ENCODE results near the gene TRAF3IP1.

DNA sequence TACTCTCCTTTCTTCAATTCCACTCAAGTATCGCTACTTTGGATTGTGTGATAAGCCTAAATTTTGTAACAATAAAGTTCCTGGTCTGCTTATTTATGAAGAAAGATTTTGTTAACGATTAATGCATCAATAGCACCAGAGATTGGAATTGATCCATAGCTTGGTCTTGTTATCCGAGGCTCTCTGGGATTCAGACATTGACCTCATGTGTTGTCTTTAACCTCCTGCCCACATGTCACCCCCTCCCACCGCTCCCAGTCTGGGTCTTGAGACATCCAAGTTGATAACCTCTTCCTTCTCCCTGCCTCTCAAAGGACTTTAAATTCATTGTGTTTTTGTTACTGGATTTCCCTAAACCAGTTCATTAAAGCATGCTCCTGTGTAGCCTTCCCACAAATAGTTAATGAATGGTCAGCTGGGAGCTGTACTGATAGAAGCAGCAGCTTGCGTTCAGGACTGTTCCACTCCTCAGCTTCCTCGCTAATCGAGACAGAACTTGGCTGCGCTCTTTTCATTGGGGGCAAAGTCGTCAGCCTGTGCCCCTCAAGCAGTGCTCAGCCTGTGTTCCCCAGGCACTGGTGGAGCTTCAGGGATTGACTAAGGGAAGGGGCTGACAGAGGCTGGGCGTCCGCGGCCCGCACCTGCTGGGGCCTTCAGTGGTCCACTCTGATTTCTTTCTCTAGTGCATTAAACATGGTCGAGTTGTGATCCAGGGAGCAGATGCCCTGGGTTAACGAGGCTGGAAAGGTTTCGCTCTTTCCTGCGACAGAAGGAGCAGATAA, 125.3 kb downstream of the TRAF3IP1 start:
- no peak for TF ChIP-seq POLR2A (IDR thresholded peaks at IDR 0.05; ENCODE audit: extremely low read depth, insufficient read length)
- TF ChIP-seq, protein P1, sequence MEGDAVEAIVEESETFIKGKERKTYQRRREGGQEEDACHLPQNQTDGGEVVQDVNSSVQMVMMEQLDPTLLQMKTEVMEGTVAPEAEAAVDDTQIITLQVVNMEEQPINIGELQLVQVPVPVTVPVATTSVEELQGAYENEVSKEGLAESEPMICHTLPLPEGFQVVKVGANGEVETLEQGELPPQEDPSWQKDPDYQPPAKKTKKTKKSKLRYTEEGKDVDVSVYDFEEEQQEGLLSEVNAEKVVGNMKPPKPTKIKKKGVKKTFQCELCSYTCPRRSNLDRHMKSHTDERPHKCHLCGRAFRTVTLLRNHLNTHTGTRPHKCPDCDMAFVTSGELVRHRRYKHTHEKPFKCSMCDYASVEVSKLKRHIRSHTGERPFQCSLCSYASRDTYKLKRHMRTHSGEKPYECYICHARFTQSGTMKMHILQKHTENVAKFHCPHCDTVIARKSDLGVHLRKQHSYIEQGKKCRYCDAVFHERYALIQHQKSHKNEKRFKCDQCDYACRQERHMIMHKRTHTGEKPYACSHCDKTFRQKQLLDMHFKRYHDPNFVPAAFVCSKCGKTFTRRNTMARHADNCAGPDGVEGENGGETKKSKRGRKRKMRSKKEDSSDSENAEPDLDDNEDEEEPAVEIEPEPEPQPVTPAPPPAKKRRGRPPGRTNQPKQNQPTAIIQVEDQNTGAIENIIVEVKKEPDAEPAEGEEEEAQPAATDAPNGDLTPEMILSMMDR (IDR thresholded peaks at IDR 0.05; ENCODE audit: low read depth, low read length): no peak
- TF ChIP-seq MAX (IDR thresholded peaks at IDR 0.05; ENCODE audit: low read depth, low read length): no peak

Data from NB4 (cell line).